GM12891 (cell line): ENCODE results near the gene GPC5.

Experiments
- POLR2A ChIP-seq: IDR thresholded peaks from 2 replicates; pipeline ENCODE4 v1.6.1; 2011; ENCODE audit warnings: low read depth, low read length, control low read depth
- SPI1 ChIP-seq: IDR thresholded peaks from 2 replicates; pipeline ENCODE4 v1.6.1; 2011; ENCODE audit warnings: low read depth, low read length, control low read depth
- TAF1 ChIP-seq: IDR thresholded peaks from 2 replicates; pipeline ENCODE4 v1.6.1; 2011; ENCODE audit warnings: low read depth, low read length, control low read depth

DNA sequence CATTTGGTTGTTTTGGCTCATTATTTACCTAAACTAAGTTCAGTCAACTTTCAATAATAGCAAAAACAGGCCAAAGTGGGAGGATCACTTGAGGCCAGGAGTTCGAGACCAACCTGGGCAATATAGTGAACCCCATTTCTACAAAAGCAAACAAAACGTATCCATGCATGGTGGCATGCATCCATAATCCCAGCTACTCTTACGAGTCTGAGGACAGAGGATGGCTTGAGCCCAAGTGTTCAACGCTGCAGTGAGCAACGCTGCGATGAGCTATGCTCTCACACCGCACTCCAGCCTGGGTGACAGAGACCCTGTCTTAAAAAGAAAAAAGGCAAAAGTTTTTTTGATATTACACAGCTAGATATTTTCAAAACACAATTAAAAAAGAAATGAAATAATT is 1258.2 kb downstream of the GPC5 start:
- no peak for TF ChIP-seq SPI1
- no peak for TF ChIP-seq POLR2A
- no peak for TF ChIP-seq TAF1
